Measurements from ENCODE around the gene NFIB. TPM values are rescaled to one million over a fixed set of nuclear protein-coding genes. Genes with fewer than 3 reads are reported as not detected.

NFIB gene
- polyA plus RNA-seq, 12 donors: 87.1 to 325 (median 103) TPM

- no peak for DNase-seq
Measured at GRCh38 chr9:14190240-14190639, 123.7 kb downstream of the NFIB start.

- DNase-seq: no peak
Measured at GRCh38 chr9:14189578-14189977, 124.4 kb downstream of the NFIB start.

DNA sequence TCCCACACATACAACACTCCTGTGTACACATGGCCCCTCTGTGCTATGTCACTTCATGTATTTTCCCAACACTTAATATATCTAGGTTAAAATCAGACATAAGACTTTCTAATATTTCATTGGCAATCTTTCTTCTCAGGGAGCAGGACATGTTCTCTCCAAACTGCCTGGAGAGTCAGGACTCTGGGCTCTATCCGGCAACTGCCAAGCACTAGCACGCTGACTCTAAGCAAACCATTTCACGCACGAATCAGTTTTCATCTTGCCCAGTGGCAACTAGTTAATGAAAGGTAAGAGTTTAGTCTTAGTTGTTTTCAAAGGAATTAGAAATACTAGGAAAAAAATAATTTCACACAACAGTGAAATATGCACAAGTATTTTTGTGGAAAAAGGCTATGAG, 124.8 kb downstream of the NFIB start:
- DNase-seq: no peak

DNA sequence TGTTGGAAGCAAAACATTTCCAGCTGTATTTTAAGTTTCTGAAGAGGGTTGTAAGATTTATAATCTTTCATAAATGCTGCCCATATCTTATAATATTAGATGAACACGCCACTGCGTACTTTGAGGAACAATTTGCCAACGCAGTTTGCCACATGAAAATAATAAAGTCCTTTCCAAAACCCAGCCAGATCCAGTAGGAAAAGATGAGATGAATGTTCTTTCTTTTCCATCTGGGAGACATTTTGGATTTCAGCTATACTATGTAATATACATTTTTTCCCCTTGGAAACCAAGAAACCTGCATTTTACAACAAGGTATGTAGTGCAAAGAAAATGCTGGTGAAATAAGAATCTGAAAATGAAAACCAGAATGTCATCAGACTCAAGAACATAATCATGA, 125.4 kb downstream of the NFIB start:
- no peak for DNase-seq

GRCh38 chr9:14188011-14188410, 125.9 kb downstream of the NFIB start:
- no peak for DNase-seq

DNA sequence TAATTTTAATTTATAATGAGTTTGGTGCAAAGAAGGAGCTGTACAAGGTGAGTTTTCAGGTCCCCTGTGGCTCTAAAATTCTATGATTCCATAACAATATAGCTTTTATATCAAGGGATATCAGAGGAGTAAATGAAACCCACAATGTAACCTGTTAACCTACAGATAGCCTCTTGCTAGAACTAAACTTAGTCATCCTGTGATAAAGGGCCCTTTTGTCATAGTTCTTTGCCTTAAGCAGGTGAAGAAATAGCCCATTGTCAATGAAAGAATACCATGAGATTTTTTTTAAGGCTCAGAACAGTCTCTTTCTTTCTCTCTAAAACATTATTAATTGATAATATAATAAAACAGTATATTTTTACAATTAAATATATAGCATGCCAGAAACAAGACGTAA, 127.8 kb downstream of the NFIB start:
- no peak for DNase-seq

DNA sequence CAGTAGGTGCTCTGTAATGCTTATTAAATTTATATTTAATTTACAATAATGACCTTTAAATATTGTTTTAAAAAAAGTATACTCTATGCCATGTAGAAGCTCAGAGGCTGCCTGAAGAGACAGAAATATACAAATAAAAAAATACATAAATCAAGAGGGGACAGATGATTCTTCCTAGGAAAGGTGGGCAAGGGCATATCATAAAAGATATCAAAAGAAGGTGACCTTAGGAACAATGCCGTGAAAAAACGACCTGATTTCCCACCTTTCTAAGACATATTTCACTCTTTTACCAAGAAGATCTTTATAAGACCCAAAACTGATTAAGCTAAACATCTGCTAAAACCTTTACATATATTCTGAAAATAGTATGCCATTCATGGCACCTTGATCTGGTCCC, 128.9 kb downstream of the NFIB start:
- no peak for DNase-seq

GRCh38 chr9:14183001-14183400, 130.9 kb downstream of the NFIB start:
- DNase-seq: no peak

GRCh38 chr9:14180960-14181537, 132.9 kb downstream of the NFIB start:
- no peak for DNase-seq

DNA sequence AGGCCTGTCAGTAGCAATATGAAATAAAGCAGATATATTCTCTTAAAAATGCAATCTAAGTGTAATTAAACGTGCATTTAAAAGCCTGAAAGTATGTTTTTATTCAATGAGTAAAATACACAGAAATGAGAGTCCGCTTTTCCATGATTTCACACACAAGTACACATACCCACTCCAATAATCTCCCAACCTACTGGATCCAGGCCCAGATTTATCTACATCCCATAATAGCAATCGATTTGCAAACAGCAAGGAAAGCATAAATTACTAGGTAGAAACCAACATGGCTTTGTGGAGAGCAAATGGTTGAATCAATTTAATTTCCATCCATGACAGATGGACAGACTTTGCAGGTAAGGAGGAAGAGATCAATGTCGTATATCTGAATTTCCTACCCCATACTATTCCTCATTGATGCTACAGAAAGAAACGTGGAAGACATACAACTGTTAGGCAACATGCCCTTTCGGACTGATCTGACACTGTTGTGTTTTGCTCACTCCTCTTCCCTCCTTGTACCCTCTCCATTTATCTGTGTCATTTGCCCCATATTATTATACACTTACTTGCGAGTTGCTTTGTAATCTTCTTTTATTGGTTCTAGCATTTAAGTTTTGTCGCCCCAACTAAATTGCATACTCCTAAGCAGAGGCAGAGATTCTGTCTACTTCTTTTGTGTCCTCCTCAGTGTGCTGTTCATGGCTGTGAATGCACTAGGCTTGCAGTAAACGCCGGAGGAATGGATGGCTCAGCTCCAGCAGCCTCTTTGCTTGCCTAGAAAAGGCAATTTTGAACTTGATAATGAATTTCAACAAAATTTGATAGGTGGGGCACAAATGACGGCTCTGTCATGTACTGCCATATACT, 133.6 kb downstream of the NFIB start:
- peak; percentile 66 for DNase-seq

- no peak for DNase-seq
Measured at GRCh38 chr9:14179449-14179848, 134.5 kb downstream of the NFIB start.

GRCh38 chr9:14175778-14176177, 138.2 kb downstream of the NFIB start:
- DNase-seq: no peak

DNA sequence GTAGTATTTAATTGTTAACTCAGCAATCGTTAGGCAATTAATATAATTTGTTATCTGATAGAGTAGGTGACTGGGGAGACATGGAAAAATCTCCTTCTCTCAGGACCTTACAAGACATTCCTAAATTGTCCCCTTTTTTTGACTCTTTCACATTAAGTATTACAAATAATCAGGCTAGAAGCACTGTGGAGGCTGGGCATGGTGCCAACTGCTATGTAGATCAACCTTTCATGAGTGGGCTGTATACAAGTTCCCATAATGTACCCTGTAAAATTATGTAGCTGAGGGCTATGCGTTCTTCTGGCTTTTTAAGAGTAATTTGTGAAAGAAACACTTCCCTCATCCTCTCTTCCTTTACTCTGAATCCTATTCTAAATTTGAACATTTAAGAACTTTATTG, 140.2 kb downstream of the NFIB start:
- no peak for DNase-seq

DNA sequence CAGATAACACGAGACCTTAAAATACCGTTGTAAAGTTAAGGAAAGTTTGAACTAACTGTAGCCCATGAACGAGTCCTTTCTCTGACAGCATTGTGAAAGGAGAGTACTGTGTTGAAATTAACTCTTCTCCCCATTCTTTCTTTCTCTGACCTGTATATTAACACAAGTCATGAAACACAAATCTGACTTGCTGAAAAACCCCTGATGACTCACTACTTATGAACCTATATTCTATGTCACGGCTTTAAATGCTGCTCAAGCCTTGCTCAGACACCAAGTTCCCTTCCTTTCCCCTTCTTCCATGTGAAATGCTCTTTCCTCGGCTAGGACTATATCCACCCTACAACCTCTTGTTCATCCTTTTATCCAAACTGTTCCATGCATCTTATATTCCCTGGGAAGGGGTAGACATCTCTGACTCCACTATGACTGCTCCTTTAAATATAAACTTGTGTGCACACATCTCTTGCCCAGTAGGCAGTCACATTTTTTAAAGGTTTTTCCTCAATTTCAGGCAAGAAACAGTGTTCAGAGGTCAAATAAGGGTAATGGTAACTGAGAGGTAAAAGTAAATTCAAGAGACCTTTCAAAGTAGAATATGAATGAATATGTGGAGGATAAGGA, 142.9 kb downstream of the NFIB start:
- DNase-seq: no peak

GRCh38 chr9:14170392-14170931, 143.5 kb downstream of the NFIB start:
- DNase-seq: no peak

- DNase-seq: no peak
Measured at GRCh38 chr9:14168381-14168780, 145.6 kb downstream of the NFIB start.

- DNase-seq: no peak
Measured at GRCh38 chr9:14165376-14166035, 148.4 kb downstream of the NFIB start.

DNA sequence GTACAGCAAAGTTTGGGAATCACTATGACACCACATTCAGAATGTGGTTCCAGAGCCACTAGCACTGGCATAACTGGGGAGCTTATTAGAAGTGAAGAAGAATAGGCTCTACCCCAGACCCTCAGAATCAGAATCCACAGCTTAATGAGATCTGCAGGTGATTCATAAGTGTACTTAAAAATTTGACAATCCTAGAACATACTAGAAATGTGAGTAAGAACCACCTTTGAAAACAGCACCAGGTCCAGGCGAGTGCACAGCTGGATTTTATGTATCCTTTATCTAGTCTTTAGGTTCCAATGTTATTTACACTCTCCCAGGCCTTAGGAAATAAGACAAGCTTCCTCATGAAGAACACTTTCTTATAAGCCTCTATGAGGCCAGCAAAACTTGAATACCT, 149.0 kb downstream of the NFIB start:
- DNase-seq: no peak

GRCh38 chr9:14159440-14160216, 154.3 kb downstream of the NFIB start:
- DNase-seq: no peak

DNA sequence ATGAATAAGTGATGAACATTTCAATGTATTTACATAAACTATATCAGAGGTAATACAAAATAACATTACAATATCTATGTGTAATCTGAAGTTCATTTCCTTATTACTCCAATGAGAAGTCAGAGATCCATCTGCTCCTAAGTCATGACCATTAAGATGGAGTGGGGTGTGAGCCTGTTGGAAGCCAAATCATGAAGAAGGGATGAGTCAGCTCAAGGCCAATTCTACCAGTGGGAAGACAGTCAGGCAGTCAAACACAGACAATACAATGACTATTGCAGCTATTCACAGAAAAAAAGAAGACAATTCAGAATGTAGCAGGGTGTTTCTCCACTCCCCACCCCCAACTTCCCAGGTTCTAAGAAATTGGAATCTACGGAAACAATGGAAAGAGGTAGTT, 155.0 kb downstream of the NFIB start:
- DNase-seq: no peak

GRCh38 chr9:14158136-14158813, 155.7 kb downstream of the NFIB start:
- no peak for DNase-seq

All from muscle of arm (tissue), 12 donors.